Neural cell (in vitro differentiated cells): ENCODE data around the gene SIX4. TPM values are rescaled to one million over a fixed set of nuclear protein-coding genes. Genes with fewer than 3 reads are reported as not detected.

Source experiments
- H2AFZ ChIP-seq: fragments of 200-600, 300-800 bp; sonication (generic), shearing (Covaris generic); 2 replicates; pipeline ENCODE4 v1.6.0; 2014; ENCODE audit warnings: low read depth, mild to moderate bottlenecking, antibody characterized with exemption, low read length, moderate library complexity
- H3F3A ChIP-seq: fragments of 200-600 bp; shearing (Covaris generic); 2 replicates; pipeline ENCODE4 v1.6.1; 2016; ENCODE audit warnings: mild to moderate bottlenecking, moderate library complexity, mixed read lengths, antibody characterized with exemption, low read length; ENCODE audit not compliant: insufficient read depth, poor library complexity, severe bottlenecking
- H3K27ac ChIP-seq: fragments of 200-600, 300-800 bp; sonication (generic), shearing (Covaris generic); 2 replicates; pipeline ENCODE4 v1.5.1; 2014; ENCODE audit warnings: mild to moderate bottlenecking, low read length, moderate library complexity
- H3K27me3 ChIP-seq: fragments of 300-800, 200-600 bp; sonication (generic), shearing (Covaris generic); 2 replicates; pipeline ENCODE4 v1.6.0; 2014; ENCODE audit warnings: mild to moderate bottlenecking, low read depth, low read length, moderate library complexity; ENCODE audit not compliant: insufficient read depth
- H3K36me3 ChIP-seq: fragments of 300-800, 200-600 bp; sonication (generic), shearing (Covaris generic); 2 replicates; pipeline ENCODE4 v1.5.1; 2014; ENCODE audit warnings: mild to moderate bottlenecking, antibody characterized with exemption, low read length, moderate library complexity; ENCODE audit not compliant: insufficient read depth
- H3K4me2 ChIP-seq: fragments of 300-800, 200-600 bp; sonication (generic), shearing (Covaris generic); 2 replicates; pipeline ENCODE4 v1.6.0; 2014; ENCODE audit warnings: mild to moderate bottlenecking, low read length
- H3K4me3 ChIP-seq: fragments of 300-800, 200-600 bp; sonication (generic), shearing (Covaris generic); 2 replicates; pipeline ENCODE4 v1.5.1; 2014; ENCODE audit warnings: mild to moderate bottlenecking, low read length, moderate library complexity
- H3K79me2 ChIP-seq: fragments of 200-600 bp; shearing (Covaris generic); replicated peaks from 2 replicates; pipeline ENCODE4 v1.6.0; 2014; ENCODE audit warnings: mild to moderate bottlenecking, low read length, moderate library complexity; ENCODE audit not compliant: insufficient read depth
- H3K9ac ChIP-seq: fragments of 300-800, 200-600 bp; sonication (generic), shearing (Covaris generic); 2 replicates; pipeline ENCODE4 v1.6.1; 2016; ENCODE audit warnings: mild to moderate bottlenecking, low read length, mixed read lengths
- H3K9me2 ChIP-seq: fragments of 200-600 bp; shearing (Covaris generic); 2 replicates; pipeline ENCODE4 v1.6.1; 2016; ENCODE audit warnings: mild to moderate bottlenecking, low read length, mixed read lengths; ENCODE audit not compliant: insufficient read depth
- H3K9me3 ChIP-seq: fragments of 200-600, 300-800 bp; sonication (generic), shearing (Covaris generic); 2 replicates; pipeline ENCODE4 v1.6.1; 2016; ENCODE audit warnings: mild to moderate bottlenecking, mixed run types, low read length, moderate library complexity, mixed read lengths
- H4K20me1 ChIP-seq: fragments of 200-600 bp; shearing (Covaris generic); 2 replicates; pipeline ENCODE4 v1.6.1; 2016; ENCODE audit warnings: mild to moderate bottlenecking, mixed run types; ENCODE audit not compliant: insufficient read depth
- EP300 ChIP-seq: fragments of 450-650 bp; conservative IDR thresholded peaks from 2 replicates; pipeline ENCODE4 v1.6.1; 2014; ENCODE audit warnings: antibody characterized with exemption, mild to moderate bottlenecking, moderate library complexity; ENCODE audit not compliant: poor library complexity, severe bottlenecking
- EZH2 ChIP-seq: fragments of 200-600, 300-800 bp; shearing (Covaris generic), sonication (generic); IDR thresholded peaks from 2 replicates; pipeline ENCODE4 v1.6.1; 2014; ENCODE audit warnings: antibody characterized with exemption, low read length, borderline replicate concordance, mild to moderate bottlenecking; ENCODE audit not compliant: insufficient read depth, poor library complexity, severe bottlenecking
- MXI1 ChIP-seq: fragments of 450-650 bp; conservative IDR thresholded peaks from 2 replicates; pipeline ENCODE4 v1.6.1; 2014; ENCODE audit warnings: antibody characterized with exemption, mild to moderate bottlenecking; ENCODE audit not compliant: poor library complexity, severe bottlenecking
- POLR2AphosphoS5 ChIP-seq: IDR thresholded peaks from 2 replicates; pipeline ENCODE4 v1.6.1; 2012
- RAD21 ChIP-seq: fragments of 450-650 bp; conservative IDR thresholded peaks from 2 replicates; pipeline ENCODE4 v1.6.1; 2014; ENCODE audit warnings: antibody characterized with exemption, mild to moderate bottlenecking, moderate library complexity
- SMC3 ChIP-seq: fragments of 450-650 bp; conservative IDR thresholded peaks from 2 replicates; pipeline ENCODE4 v1.6.1; 2014; ENCODE audit warnings: antibody characterized with exemption, mild to moderate bottlenecking, moderate library complexity; ENCODE audit not compliant: poor library complexity
- TAF1 ChIP-seq: IDR thresholded peaks from 2 replicates; pipeline ENCODE4 v1.6.1; 2012; ENCODE audit warnings: low read depth
- polyA plus RNA-seq: library from polyadenylated mRNA; depleted of rRNA; stranded (reverse); fragments of >200 nt; gene quantifications from 2 replicates; pipeline ENCODE4 v1.2.3, GENCODE V29; 2014
- TF ChIP-seq, protein P1 (sequence below): IDR thresholded peaks from 2 replicates; pipeline ENCODE4 v1.6.1; 2012; ENCODE audit warnings: borderline replicate concordance
- TF ChIP-seq, protein P2 (sequence below): fragments of 450-650 bp; IDR thresholded peaks from 2 replicates; pipeline ENCODE4 v1.5.1; 2014; ENCODE audit warnings: antibody characterized with exemption, mild to moderate bottlenecking, moderate library complexity; ENCODE audit not compliant: poor library complexity, severe bottlenecking

The SIX4 gene
- polyA plus RNA-seq, 1 donor from 2014 or later = 1.1 TPM

- peaks cover 46% of the 10 kb centered on the region for H3K27me3 ChIP-seq
- H3K9me3 ChIP-seq = no peaks in the 10 kb centered on the region
- no peak overlapping the region for H3K9ac ChIP-seq
- no peaks in the 10 kb centered on the region for H3F3A ChIP-seq
- TF ChIP-seq TAF1 = no peak
- TF ChIP-seq, protein P1, sequence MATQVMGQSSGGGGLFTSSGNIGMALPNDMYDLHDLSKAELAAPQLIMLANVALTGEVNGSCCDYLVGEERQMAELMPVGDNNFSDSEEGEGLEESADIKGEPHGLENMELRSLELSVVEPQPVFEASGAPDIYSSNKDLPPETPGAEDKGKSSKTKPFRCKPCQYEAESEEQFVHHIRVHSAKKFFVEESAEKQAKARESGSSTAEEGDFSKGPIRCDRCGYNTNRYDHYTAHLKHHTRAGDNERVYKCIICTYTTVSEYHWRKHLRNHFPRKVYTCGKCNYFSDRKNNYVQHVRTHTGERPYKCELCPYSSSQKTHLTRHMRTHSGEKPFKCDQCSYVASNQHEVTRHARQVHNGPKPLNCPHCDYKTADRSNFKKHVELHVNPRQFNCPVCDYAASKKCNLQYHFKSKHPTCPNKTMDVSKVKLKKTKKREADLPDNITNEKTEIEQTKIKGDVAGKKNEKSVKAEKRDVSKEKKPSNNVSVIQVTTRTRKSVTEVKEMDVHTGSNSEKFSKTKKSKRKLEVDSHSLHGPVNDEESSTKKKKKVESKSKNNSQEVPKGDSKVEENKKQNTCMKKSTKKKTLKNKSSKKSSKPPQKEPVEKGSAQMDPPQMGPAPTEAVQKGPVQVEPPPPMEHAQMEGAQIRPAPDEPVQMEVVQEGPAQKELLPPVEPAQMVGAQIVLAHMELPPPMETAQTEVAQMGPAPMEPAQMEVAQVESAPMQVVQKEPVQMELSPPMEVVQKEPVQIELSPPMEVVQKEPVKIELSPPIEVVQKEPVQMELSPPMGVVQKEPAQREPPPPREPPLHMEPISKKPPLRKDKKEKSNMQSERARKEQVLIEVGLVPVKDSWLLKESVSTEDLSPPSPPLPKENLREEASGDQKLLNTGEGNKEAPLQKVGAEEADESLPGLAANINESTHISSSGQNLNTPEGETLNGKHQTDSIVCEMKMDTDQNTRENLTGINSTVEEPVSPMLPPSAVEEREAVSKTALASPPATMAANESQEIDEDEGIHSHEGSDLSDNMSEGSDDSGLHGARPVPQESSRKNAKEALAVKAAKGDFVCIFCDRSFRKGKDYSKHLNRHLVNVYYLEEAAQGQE = no peak
- TF ChIP-seq EP300 = no peak
- no peaks in the 10 kb centered on the region for H3K79me2 ChIP-seq
- H3K9me2 ChIP-seq = no peaks in the 10 kb centered on the region
- no peaks in the 10 kb centered on the region for H4K20me1 ChIP-seq
- H3K27ac ChIP-seq = no peak overlapping the region
- H2AFZ ChIP-seq = no peak overlapping the region
- H3K36me3 ChIP-seq = no peaks in the 10 kb centered on the region
- H3K4me3 ChIP-seq = no peak overlapping the region
- H3K4me2 ChIP-seq = no peak overlapping the region
Observed at GRCh38 chr14:60720391-60720790, 3.8 kb downstream of the SIX4 start.

GRCh38 chr14:60713513-60713912, 10.6 kb downstream of the SIX4 start:
- Histone ChIP-seq H3K9me2 (no peaks in the 10 kb centered on the region), H3F3A (no peaks in the 10 kb centered on the region), H3K27ac (no peak overlapping the region), H3K27me3 (no peaks in the 10 kb centered on the region), H3K4me3 (no peak overlapping the region), H4K20me1 (no peaks in the 10 kb centered on the region), H3K9ac (no peak overlapping the region), H3K4me2 (no peak overlapping the region), H3K9me3 (no peaks in the 10 kb centered on the region), H2AFZ (no peak overlapping the region), H3K36me3 (no peaks in the 10 kb centered on the region), H3K79me2 (no peaks in the 10 kb centered on the region)
- no peak for TF ChIP-seq POLR2AphosphoS5
- TF ChIP-seq, protein P1 = no peak
- no peak for TF ChIP-seq TAF1
- TF ChIP-seq EP300 = no peak

- H3K4me3 ChIP-seq = no peak overlapping the region
- no peak overlapping the region for H3K4me2 ChIP-seq
- no peaks in the 10 kb centered on the region for H3K9me3 ChIP-seq
- no peaks in the 10 kb centered on the region for H3F3A ChIP-seq
- H3K27ac ChIP-seq = no peak overlapping the region
- H3K36me3 ChIP-seq = no peaks in the 10 kb centered on the region
- no peak overlapping the region for H3K9ac ChIP-seq
- TF ChIP-seq, protein P1 = no peak
- TF ChIP-seq, protein P2, sequence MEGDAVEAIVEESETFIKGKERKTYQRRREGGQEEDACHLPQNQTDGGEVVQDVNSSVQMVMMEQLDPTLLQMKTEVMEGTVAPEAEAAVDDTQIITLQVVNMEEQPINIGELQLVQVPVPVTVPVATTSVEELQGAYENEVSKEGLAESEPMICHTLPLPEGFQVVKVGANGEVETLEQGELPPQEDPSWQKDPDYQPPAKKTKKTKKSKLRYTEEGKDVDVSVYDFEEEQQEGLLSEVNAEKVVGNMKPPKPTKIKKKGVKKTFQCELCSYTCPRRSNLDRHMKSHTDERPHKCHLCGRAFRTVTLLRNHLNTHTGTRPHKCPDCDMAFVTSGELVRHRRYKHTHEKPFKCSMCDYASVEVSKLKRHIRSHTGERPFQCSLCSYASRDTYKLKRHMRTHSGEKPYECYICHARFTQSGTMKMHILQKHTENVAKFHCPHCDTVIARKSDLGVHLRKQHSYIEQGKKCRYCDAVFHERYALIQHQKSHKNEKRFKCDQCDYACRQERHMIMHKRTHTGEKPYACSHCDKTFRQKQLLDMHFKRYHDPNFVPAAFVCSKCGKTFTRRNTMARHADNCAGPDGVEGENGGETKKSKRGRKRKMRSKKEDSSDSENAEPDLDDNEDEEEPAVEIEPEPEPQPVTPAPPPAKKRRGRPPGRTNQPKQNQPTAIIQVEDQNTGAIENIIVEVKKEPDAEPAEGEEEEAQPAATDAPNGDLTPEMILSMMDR = no peak
- no peak for TF ChIP-seq EP300
- TF ChIP-seq SMC3 = no peak
- no peak for TF ChIP-seq EZH2
- TF ChIP-seq RAD21 = no peak
- no peak for TF ChIP-seq MXI1
- no peak for TF ChIP-seq TAF1
- no peak for TF ChIP-seq POLR2AphosphoS5
- no peak overlapping the region for H2AFZ ChIP-seq
- no peaks in the 10 kb centered on the region for H3K79me2 ChIP-seq
- H3K27me3 ChIP-seq = no peaks in the 10 kb centered on the region
- H4K20me1 ChIP-seq = no peaks in the 10 kb centered on the region
- no peaks in the 10 kb centered on the region for H3K9me2 ChIP-seq
Observed at GRCh38 chr14:60710494-60710893, 13.7 kb downstream of the SIX4 start.
